ENCODE results near the gene KY. TPM values are rescaled to one million over a fixed set of nuclear protein-coding genes. Genes with fewer than 3 reads are reported as not detected.

The KY gene
- total RNA-seq, 4 donors from 2014 or later, result 0.20 to 2.2 (median 1.5) TPM; not detected in 1

GRCh38 chr3:134667956-134668355 lies 17.1 kb upstream of the KY start:
- Histone ChIP-seq H3K4me1 (no peaks in the 10 kb centered on the region), H3K36me3 (no peaks in the 10 kb centered on the region), H3K27ac (no peak overlapping the region), H3K4me3 (no peak overlapping the region), H3K9me3 (peaks cover 0 to 7% (median 0%) of the 10 kb centered on the region in 4 donors), H3K27me3 (no peaks in the 10 kb centered on the region)
- 75 to 77% methylated on average over 3 of the region's 3 CpGs for WGBS, 2 donors
- DNase-seq (ENCODE audit: low spot score in 2 of 2), result no peak
- TF ChIP-seq POLR2A (IDR thresholded peaks at IDR 0.05) (no peak), CTCF (IDR thresholded peaks at IDR 0.05) (no peak), EP300 (IDR thresholded peaks at IDR 0.05) (no peak)

- no peaks in the 10 kb centered on the region for H3K27me3 ChIP-seq
- no peak overlapping the region for H3K27ac ChIP-seq
- WGBS, 2 donors, result 75 to 84% methylated on average over 3 of the region's 3 CpGs
- TF ChIP-seq POLR2A (IDR thresholded peaks at IDR 0.05) (no peak), EP300 (IDR thresholded peaks at IDR 0.05) (no peak), CTCF (IDR thresholded peaks at IDR 0.05) (no peak)
- no peaks in the 10 kb centered on the region for H3K36me3 ChIP-seq
- no peak overlapping the region for H3K4me3 ChIP-seq
- H3K9me3 ChIP-seq, result peaks cover 0 to 1% (median 0%) of the 10 kb centered on the region in 4 donors
- no peak for DNase-seq (ENCODE audit: low spot score in 2 of 2)
- H3K4me1 ChIP-seq, result no peaks in the 10 kb centered on the region
Observed at GRCh38 chr3:134667406-134667805, 16.6 kb upstream of the KY start.

GRCh38 chr3:134666885-134667284 lies 16.1 kb upstream of the KY start:
- H3K27ac ChIP-seq, result no peak overlapping the region
- DNase-seq (ENCODE audit: low spot score in 2 of 2), result no peak
- 71 to 77% methylated on average over 9 of the region's 9 CpGs for WGBS, 2 donors

GRCh38 chr3:134666466-134666865 lies 15.6 kb upstream of the KY start:
- TF ChIP-seq CTCF (IDR thresholded peaks at IDR 0.05), result no peak
- TF ChIP-seq EP300 (IDR thresholded peaks at IDR 0.05), result no peak
- TF ChIP-seq POLR2A (IDR thresholded peaks at IDR 0.05), result no peak
- Histone ChIP-seq H3K4me3 (no peak overlapping the region), H3K9me3 (no peaks in the 10 kb centered on the region), H3K27me3 (no peaks in the 10 kb centered on the region), H3K36me3 (no peaks in the 10 kb centered on the region), H3K4me1 (no peaks in the 10 kb centered on the region), H3K27ac (no peak overlapping the region)
- DNase-seq (ENCODE audit: low spot score in 2 of 2), result no peak
- 47 to 57% methylated on average over 3 to 4 of the region's 4 CpGs for WGBS, 2 donors

More at GRCh38 chr3:134666885-134667284, 16.1 kb upstream of the KY start:
- no peaks in the 10 kb centered on the region for H3K9me3 ChIP-seq
- no peaks in the 10 kb centered on the region for H3K36me3 ChIP-seq
- no peaks in the 10 kb centered on the region for H3K4me1 ChIP-seq
- no peaks in the 10 kb centered on the region for H3K27me3 ChIP-seq
- no peak for TF ChIP-seq EP300 (IDR thresholded peaks at IDR 0.05)
- TF ChIP-seq POLR2A (IDR thresholded peaks at IDR 0.05), result no peak
- no peak for TF ChIP-seq CTCF (IDR thresholded peaks at IDR 0.05)
- no peak overlapping the region for H3K4me3 ChIP-seq

GRCh38 chr3:134666052-134666451 lies 15.2 kb upstream of the KY start:
- no peaks in the 10 kb centered on the region for H3K36me3 ChIP-seq
- no peak overlapping the region for H3K27ac ChIP-seq

More at GRCh38 chr3:134666052-134666451, 15.2 kb upstream of the KY start:
- Histone ChIP-seq H3K4me1 (no peaks in the 10 kb centered on the region), H3K27me3 (no peaks in the 10 kb centered on the region), H3K4me3 (no peak overlapping the region), H3K9me3 (no peaks in the 10 kb centered on the region)
- no peak for TF ChIP-seq POLR2A (IDR thresholded peaks at IDR 0.05)
- no peak for TF ChIP-seq EP300 (IDR thresholded peaks at IDR 0.05)
- no peak for TF ChIP-seq CTCF (IDR thresholded peaks at IDR 0.05)
- no peak for DNase-seq (ENCODE audit: low spot score in 2 of 2)
- 76 to 85% methylated on average over 7 of the region's 7 CpGs for WGBS, 2 donors

Data from tibial nerve (tissue), 4 donors.